Common myeloid progenitor, CD34-positive (primary cell): Measurements from ENCODE around the gene ZDHHC7.

ENCODE experiments used
- CTCF ChIA-PET: fragments of 350-600 bp; sonication (Branson Sonifier 250); formaldehyde crosslinking; loops from one replicate; lab custom pipeline; 2021; ENCODE audit warnings: antibody characterized with exemption; lab: Charles Lee
- POLR2A ChIA-PET: fragments of 350-600 bp; sonication (Branson Sonifier 250); formaldehyde crosslinking; loops from one replicate; lab custom pipeline; 2021; ENCODE audit warnings: antibody characterized with exemption; lab: Charles Lee
- DNase-seq, 3 donors: peaks; one replicate each; pipeline versions ENCODE4 v3.0.0 to v3.0.0-alpha.2; 2013
- H3K27ac ChIP-seq, 2 experiments: 1 replicate in 1 of 2; 2 replicates in 1 of 2; pipeline ENCODE4 v1.7.0; 2013; ENCODE audit warnings: inconsistent platforms in 2 of 2, low read length in 2 of 2, mild to moderate bottlenecking in 2 of 2, low read depth in 1 of 2, moderate library complexity in 1 of 2; ENCODE audit not compliant: severe bottlenecking in 2 of 2, insufficient read depth in 1 of 2, poor library complexity in 1 of 2
- H3K27me3 ChIP-seq, 5 experiments: replicated peaks in 2 of 5; 1 replicate in 3 of 5; 2 replicates in 2 of 5; pipeline versions ENCODE4 v1.6.1 to v1.7.0; 2013; ENCODE audit warnings: low read length in 4 of 5, mild to moderate bottlenecking in 2 of 5, moderate library complexity in 2 of 5, inconsistent platforms in 1 of 5; ENCODE audit not compliant: insufficient read depth in 5 of 5, control insufficient read depth in 4 of 5
- H3K36me3 ChIP-seq, 4 experiments: 1 replicate in 2 of 4; 2 replicates in 2 of 4; pipeline versions ENCODE4 v1.6.1 to v1.7.0; 2013; ENCODE audit warnings: low read length in 3 of 4, control low read depth in 1 of 4, mild to moderate bottlenecking in 1 of 4; ENCODE audit not compliant: control insufficient read depth in 4 of 4, insufficient read depth in 4 of 4
- H3K4me1 ChIP-seq, 4 experiments: 1 replicate in 3 of 4; 2 replicates in 1 of 4; pipeline versions ENCODE4 v1.6.1 to v1.7.1; 2013; ENCODE audit warnings: low read length in 3 of 4, mild to moderate bottlenecking in 3 of 4, control low read depth in 1 of 4, inconsistent platforms in 1 of 4, moderate library complexity in 1 of 4; ENCODE audit not compliant: control insufficient read depth in 4 of 4, insufficient read depth in 4 of 4; ENCODE audit errors: control extremely low read depth in 1 of 4
- H3K4me3 ChIP-seq, 7 experiments: 1 replicate in 4 of 7; 2 replicates in 3 of 7; pipeline versions ENCODE4 v1.5.1 to v1.7.0; 2013; ENCODE audit warnings: mild to moderate bottlenecking in 7 of 7, low read length in 6 of 7, moderate library complexity in 6 of 7, inconsistent platforms in 2 of 7, low read depth in 2 of 7, control low read depth in 1 of 7; ENCODE audit not compliant: insufficient read depth in 4 of 7, control insufficient read depth in 1 of 7; ENCODE audit errors: extremely low read depth in 1 of 7
- H3K9me3 ChIP-seq, 5 experiments: 1 replicate in 4 of 5; 2 replicates in 1 of 5; pipeline versions ENCODE4 v1.6.1 to v1.7.1; 2013; ENCODE audit warnings: low read length in 4 of 5, mild to moderate bottlenecking in 2 of 5, inconsistent platforms in 1 of 5, low read depth in 1 of 5, moderate library complexity in 1 of 5; ENCODE audit not compliant: control insufficient read depth in 4 of 5, insufficient read depth in 2 of 5; ENCODE audit errors: control extremely low read depth in 1 of 5
- WGBS: methylation state at CpG from one replicate; pipeline ENCODE4 v1.1.5; 2013; ENCODE audit not compliant: insufficient coverage; 5-methylcytosine and 5-hydroxymethylcytosine counted together

Gene ZDHHC7

DNA sequence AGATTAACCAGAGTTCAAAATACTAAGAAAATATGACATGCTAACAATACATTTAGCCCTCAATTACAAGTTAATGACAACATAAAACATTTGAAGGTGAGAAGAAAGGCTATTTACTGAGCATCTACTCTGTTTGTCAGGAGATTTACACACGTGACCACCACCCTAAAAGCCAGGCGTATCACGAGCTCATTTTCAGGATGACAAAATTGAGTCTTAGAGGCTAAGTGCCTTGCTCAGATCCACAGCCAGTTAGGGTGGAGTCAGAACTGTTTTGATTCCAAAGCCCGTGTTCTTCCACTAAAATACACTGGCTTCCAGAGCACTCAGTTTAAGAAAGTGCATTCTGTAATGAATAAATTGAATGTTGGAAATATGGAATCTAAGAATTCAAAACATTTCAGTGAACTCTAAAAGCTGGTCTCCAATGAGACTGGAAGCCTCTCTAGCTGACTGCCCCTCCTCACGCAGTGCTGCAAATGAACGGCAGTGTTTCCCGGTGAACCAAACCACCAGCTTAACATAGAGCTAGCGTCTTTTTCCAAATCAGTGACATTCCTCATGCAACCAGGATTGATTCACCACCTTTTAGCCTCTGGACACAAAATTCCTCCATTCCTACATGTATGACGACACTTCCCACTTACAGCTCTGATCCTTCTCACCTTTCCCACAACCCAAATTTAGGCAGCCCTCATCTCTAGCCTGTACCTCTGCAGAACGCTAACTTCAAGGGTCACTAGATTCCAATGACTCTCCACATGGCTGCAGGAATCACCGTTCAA lies 5.9 kb downstream of the ZDHHC7 start:
- Histone ChIP-seq H3K4me3 (no peak overlapping the region), H3K27ac (no peak overlapping the region), H3K27me3 (no peaks in the 10 kb centered on the region), H3K9me3 (no peaks in the 10 kb centered on the region), H3K4me1 (peaks cover 4 to 27% (median 18%) of the 10 kb centered on the region in 4 experiments), H3K36me3 (peaks cover 0 to 17% (median 4%) of the 10 kb centered on the region in 4 experiments)
- CTCF ChIA-PET = interaction anchor here (0.9 to 2.4 kb wide), 6 partner anchors 11 to 252 kb away, joined by 3 to 8 read pairs (median 6); no protein-coding TSS in a partner anchor
- WGBS = 93% methylated on average over 10 of the region's 11 CpGs
- POLR2A ChIA-PET = no interaction called here
- no peak for DNase-seq

DNA sequence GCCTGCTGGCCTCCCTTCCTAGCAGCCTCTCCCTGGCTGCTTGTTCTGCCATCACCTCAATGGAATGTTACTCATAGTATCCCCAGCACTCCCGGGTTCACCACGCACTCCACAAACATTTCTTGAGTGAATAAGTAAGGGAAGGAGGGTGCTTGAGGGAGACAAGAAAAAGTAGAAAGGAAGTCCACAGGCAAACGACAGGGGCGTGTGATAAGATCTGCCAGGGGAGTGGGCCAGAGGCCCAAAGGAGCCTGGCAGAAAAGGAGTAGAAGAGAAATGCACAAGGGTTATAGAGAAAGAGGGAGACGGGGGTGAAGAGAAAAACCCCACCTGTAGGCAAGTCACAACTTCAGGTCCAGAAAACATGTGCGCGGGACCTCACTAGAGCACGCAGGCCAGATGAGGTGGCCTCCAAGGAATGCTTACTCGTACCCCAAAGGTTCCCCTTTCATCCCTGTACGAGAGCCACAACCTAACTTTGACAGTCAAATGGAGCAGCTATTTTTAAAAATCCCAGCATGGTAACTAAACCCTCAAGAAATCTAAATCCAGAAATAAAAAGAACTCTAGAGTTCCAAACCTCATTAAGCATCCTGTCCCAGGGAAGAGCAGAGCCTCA lies 6.6 kb downstream of the ZDHHC7 start:
- Histone ChIP-seq H3K4me3 (no peak overlapping the region), H3K36me3 (peaks cover 0 to 21% (median 4%) of the 10 kb centered on the region in 4 experiments), H3K4me1 (peaks cover 0 to 21% (median 11%) of the 10 kb centered on the region in 4 experiments), H3K27me3 (no peaks in the 10 kb centered on the region), H3K27ac (no peak overlapping the region), H3K9me3 (no peaks in the 10 kb centered on the region)
- ChIA-PET POLR2A (no interaction called here), CTCF (interaction anchor here (1.0 to 2.4 kb wide), 5 partner anchors 10 to 251 kb away, joined by 3 to 8 read pairs (median 7); no protein-coding TSS in a partner anchor)
- WGBS = 58% methylated on average over 7 of the region's 10 CpGs
- DNase-seq = no peak

DNA sequence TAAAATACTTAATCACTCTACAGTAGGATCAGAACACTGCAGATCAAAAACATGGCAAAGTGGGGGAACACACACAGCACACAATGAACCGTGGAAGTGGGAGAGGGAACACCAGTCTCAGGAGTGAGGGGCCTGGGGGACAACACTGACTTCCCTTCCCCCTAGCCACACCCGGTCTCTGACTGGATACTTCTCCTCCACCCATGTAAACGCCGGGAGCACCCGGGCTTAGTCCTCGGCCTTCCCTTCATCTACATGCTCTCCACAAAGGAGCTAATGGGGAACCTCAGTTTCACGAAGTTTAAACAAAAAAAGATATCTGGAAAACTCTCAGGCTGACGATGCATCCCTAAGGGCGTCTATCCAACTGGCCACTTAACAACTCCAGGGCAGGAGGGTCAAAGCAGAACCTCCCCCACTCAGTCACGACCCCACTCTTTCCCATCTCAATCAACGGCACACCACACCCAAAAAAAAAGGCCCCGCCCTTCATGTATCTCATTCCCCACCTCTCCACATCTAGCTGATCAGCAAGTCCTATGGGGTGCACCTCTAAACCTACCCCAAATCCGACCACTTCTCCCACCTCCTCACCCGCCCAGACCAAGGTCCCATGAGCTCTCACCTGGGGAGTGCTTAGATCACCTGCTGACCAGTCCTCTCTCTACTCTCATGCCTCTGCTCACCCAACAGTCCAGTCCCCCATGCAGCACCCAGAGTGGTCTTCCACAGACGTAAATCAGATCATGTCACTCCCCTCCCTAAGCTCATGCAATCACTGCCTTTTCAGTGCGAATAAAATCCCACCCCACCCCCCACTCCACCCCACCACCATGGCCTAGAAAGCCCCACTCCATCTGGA lies 7.4 kb downstream of the ZDHHC7 start:
- Histone ChIP-seq H3K4me1 (peaks cover 0 to 21% (median 11%) of the 10 kb centered on the region in 4 experiments), H3K27ac (no peak overlapping the region), H3K27me3 (no peaks in the 10 kb centered on the region), H3K4me3 (no peak overlapping the region), H3K36me3 (peaks cover 0 to 21% (median 5%) of the 10 kb centered on the region in 4 experiments), H3K9me3 (no peaks in the 10 kb centered on the region)
- WGBS = 95% methylated on average over 13 of the region's 16 CpGs
- ChIA-PET POLR2A (no interaction called here), CTCF (interaction anchor here (1.1 to 1.7 kb wide), 2 partner anchors 13 to 83 kb away, joined by 3 to 7 read pairs; no protein-coding TSS in a partner anchor)
- DNase-seq = no peak

DNA sequence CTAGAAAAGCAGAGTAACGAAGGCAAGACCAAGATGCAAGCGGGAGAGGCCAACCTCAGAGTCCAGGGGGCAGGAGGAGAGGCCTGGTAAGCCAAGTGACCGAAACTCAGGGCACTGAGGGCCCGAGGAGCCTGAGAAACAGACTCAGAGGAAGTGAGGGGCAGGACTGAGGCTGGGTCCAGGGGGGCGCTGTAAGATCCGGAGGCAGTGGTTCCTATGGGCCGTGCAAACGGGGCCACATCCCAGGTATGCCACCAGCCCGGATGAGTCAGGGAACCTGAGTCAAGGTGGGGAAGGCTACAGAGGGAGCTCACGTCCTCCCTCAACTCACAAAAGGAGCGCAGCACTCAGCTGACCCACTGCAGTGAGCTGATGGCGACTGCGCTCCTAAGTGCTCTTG lies 8.3 kb downstream of the ZDHHC7 start:
- ChIA-PET POLR2A (no interaction called here), CTCF (interaction anchor here (0.6 kb wide), 1 partner anchor 138 kb away, joined by 3 read pairs; no protein-coding TSS in a partner anchor)
- no peak for DNase-seq
- Histone ChIP-seq H3K4me3 (no peak overlapping the region), H3K36me3 (peaks cover 0 to 18% (median 5%) of the 10 kb centered on the region in 4 experiments), H3K9me3 (no peaks in the 10 kb centered on the region), H3K4me1 (peaks cover 0 to 21% (median 11%) of the 10 kb centered on the region in 4 experiments), H3K27ac (no peak overlapping the region), H3K27me3 (no peaks in the 10 kb centered on the region)
- WGBS = 89% methylated on average over 12 of the region's 13 CpGs

DNA sequence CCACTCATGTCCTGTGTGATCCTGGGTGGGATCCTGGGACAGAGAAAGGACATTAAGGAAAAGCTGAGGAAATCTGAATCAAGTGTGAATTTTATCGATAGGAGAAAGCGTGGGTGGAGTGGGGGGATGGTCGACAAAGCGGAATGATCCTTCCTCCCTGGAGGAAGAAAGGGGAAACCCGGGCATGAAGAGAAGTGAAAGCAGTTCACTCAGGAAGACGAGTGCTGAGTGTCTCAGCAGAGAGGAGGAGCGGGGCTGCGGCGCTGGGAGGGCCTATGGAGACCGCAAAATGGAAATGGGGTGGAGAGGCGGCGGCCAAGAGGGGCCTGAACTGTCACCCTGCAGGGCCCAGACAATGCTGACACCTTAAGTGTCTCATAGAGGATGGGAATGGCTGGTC lies 8.7 kb downstream of the ZDHHC7 start:
- H3K9me3 ChIP-seq = no peaks in the 10 kb centered on the region
- CTCF ChIA-PET = interaction anchor here (0.6 kb wide), 1 partner anchor 138 kb away, joined by 3 read pairs; no protein-coding TSS in a partner anchor
- 65% methylated on average over 12 of the region's 12 CpGs for WGBS
- no peak overlapping the region for H3K27ac ChIP-seq
- peak in 2 of 3 donors; percentile 33 to 38 for DNase-seq
- H3K4me1 ChIP-seq = peaks cover 0 to 21% (median 11%) of the 10 kb centered on the region in 4 experiments
- H3K36me3 ChIP-seq = peaks cover 0 to 18% (median 5%) of the 10 kb centered on the region in 4 experiments
- POLR2A ChIA-PET = no interaction called here
- H3K4me3 ChIP-seq = peak overlapping the region in 1 of 7 experiments; percentile 57
- H3K27me3 ChIP-seq = no peaks in the 10 kb centered on the region

DNA sequence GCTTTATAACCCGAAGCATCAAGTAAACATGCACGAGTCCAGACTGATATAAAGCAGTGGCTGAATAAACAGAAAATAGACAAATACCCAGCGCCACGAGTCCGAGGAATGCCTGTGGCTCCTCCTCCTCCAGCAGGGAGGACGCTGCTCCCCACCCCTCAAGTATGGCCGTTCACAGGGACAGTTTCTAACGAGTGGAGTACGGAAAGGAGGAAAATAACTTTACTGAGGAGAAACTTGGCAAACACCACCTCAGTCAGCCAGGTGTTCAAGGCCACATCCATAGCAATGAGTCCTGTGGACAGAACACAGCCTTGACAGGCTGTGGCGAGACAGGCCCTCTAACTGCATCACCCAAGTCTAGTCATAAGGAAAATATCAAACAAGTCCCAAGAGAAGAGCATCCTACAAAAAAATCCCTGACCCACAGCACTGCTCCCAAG lies 9.2 kb downstream of the ZDHHC7 start:
- CTCF ChIA-PET = no interaction called here
- Histone ChIP-seq H3K27ac (no peak overlapping the region), H3K27me3 (no peaks in the 10 kb centered on the region), H3K4me3 (peak overlapping the region in 1 of 7 experiments; percentile 57), H3K4me1 (peaks cover 0 to 21% (median 11%) of the 10 kb centered on the region in 4 experiments), H3K36me3 (peaks cover 0 to 18% (median 5%) of the 10 kb centered on the region in 4 experiments), H3K9me3 (no peaks in the 10 kb centered on the region)
- no peak for DNase-seq
- POLR2A ChIA-PET = no interaction called here
- 98% methylated on average over 10 of the region's 10 CpGs for WGBS
